Stimulated activated CD8-positive, alpha-beta memory T cell treated with anti-CD3 and anti-CD28 coated beads, Interleukin-7, amount 100 ng/mL, for 4 hours (primary cell): ENCODE results near the gene IWS1.
"Not testable (repeated sequence)": the region's sequence is repeated elsewhere in the genome, so short reads cannot be mapped to it uniquely, and the experiment has no call there.

Experiments used
- DNase-seq, 2 donors: peaks; one replicate each; pipeline ENCODE4 v3.0.0-alpha.2; 2020; ENCODE audit warnings: low read depth in 2 of 2

IWS1 gene

GRCh38 chr2:127526132-127527000 is at the start of gene IWS1:
TSS of gene IWS1 (minus strand) at chr2:127526489. CDS start at chr2:127526208, 281 bp downstream.
- peak; percentile 85 to 89 for DNase-seq

DNA sequence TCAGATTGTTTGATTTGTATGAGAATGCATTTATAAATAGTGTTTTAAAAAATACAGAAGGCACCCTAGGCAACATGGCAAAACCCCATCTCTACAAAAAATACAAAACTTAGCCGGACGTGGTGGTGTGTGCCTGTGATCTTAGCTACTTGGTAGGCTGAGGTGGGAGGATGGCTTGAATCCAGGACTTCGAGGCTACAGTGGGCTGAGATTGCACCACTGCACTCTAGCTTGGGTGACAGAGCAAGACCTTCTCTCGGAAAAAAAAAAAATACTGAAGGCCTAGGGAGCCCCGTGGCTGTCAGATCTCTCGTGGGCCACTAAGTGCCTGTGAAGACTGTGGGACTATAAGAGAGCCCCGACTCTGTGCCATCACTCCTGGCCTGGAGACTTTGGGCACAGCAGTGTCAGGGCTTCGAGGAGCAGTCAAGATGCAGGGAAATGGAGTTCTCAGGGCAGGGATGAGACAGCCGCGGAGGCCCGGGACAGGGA is 49.7 kb upstream of the IWS1 start:
- DNase-seq = no peak

- DNase-seq = no peak
Observed at GRCh38 chr2:127575185-127575765, 49.0 kb upstream of the IWS1 start.

DNA sequence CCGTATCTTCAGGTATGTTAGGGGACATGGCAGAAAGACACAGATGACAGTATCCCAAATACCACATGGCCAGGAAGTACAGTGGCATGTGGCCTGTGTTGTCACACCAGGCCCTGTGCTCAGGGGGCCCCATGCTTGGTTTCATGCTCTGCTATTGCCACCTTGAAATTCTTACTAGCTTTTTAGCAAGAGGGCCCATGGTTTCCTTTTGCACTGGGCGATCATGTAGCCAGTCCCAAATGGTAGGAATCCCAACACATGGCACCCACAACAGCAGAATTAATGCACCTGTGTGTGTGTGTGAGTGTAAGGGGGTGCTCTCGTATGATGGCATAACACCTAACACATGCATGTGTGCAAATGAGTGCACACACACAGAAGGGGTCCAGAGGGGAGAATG is 48.4 kb upstream of the IWS1 start:
- DNase-seq = no peak

DNA sequence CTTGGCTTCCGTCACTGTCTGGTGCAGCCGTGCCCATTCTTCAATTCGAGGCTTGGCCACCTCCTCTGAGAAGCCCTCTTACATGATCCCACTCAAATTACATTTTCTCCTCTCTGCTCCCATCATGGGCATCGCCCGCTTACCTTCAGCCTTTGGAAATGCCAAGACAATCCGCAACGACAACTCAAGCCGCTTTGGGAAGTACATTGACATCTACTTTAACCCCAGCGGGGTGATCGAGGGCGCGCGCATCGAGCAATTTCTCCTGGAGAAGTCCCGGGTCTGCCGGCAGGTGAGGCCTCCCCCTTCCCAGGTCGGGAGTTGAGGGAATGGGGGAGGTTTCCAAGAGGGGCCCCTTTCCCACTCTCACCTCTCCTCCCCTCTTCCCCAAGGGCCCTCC is 47.5 kb upstream of the IWS1 start:
- no peak for DNase-seq

DNA sequence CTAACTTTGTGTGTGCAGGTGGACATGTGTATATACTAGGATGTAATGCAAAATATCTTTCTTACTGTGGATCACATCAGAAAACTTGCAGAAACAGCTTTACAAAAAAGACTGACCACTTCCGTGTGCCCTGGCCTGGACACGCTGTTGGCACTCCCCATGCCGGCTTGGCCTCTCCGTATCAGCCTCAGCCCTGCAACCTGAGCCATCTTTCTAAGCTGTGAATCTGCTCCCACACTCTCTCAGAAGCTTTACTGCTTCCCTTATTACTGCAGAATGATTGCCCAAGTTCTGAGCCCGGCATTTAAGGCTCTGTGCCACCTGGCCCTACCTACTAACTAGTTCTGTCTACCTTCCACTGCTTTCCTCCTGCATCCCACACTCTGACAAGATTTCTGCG is 47.0 kb upstream of the IWS1 start:
- no peak for DNase-seq

- no peak for DNase-seq
Observed at GRCh38 chr2:127572841-127573240, 46.6 kb upstream of the IWS1 start.

GRCh38 chr2:127572352-127572751 is 46.1 kb upstream of the IWS1 start:
- not testable (repeated sequence) for DNase-seq

- no peak for DNase-seq
Observed at GRCh38 chr2:127570282-127571250, 44.3 kb upstream of the IWS1 start.

- no peak for DNase-seq
Observed at GRCh38 chr2:127569666-127570065, 43.4 kb upstream of the IWS1 start.

DNA sequence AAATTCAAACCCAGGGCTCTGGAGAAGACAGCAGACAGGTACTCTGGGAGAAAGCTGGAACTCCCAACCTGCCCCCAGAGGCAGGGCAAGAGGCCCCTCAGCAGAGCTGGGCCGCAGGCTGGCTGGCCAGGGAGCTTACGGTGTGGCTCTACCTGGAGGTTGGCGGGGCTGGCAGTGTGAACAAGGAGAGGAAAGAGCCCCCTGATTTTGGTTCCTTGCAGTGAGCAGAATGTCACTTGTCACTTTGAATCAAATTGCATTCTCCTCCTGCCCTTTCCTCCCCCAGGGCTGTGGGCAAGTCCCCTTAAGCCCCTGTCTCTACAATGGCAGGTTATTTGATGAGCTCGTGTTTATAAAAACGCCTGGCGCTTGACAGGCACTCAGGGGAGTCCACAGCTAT is 41.8 kb upstream of the IWS1 start:
- no peak for DNase-seq

- DNase-seq = no peak
Observed at GRCh38 chr2:127567351-127567854, 41.1 kb upstream of the IWS1 start.

DNA sequence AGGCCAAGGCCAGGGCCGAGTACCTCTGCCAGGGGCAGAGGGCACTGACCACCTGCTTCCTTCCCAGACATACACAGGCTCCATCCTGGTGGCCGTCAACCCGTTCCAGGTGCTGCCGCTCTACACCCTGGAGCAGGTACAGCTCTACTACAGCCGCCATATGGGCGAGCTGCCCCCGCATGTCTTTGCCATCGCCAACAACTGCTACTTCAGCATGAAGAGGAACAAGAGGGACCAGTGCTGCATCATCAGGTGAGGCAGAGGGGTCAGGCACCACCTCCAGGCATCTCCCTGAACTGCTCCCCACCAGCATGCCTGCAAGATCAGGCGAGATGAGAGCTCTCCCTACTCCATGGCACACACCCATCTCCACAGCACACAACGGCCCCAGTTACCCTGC is 40.3 kb upstream of the IWS1 start:
- no peak for DNase-seq

- DNase-seq = no peak
Observed at GRCh38 chr2:127566139-127566417, 39.8 kb upstream of the IWS1 start.

- DNase-seq = no peak
Observed at GRCh38 chr2:127565261-127566138, 39.2 kb upstream of the IWS1 start.

DNA sequence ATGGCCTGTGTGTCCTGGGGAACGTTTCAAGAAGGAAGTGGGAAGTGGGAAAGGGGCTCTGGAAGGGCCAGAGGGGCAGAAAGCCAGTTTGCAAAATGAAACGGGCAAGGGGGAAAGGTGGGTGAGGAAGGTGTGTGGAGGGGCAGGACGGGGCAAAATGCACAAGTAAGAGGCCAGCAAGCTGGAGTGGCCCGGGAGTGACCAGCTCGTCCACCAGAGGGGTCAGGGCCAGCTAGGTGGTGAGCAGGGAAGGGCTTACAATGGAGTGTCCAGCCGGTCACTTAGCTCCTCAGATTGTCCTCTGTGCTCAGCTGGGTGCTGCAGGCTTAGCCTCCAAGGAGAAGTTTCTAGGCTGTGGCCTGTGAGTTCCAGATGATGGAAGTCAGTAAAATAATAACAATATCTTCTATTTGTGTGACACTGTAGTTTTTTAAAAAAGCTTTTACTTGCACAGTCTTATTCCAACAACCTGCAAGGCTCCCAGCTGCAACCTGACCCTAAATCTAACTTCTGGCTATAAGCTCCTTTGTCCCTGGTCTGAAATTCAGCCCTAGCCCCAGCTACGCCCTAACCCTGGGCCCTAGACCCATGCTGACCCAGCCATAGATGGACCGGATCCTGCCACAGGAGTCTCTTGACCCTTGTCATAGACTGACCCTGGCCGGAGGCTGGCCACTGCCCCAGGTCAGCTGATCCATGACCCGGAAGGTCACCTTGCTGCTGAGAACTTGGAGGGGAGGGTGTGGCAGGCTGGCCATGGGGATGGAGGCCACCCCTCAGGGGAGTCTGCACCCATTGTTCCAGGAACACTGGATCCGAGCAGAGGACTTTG is 38.4 kb upstream of the IWS1 start:
- DNase-seq = no peak

DNA sequence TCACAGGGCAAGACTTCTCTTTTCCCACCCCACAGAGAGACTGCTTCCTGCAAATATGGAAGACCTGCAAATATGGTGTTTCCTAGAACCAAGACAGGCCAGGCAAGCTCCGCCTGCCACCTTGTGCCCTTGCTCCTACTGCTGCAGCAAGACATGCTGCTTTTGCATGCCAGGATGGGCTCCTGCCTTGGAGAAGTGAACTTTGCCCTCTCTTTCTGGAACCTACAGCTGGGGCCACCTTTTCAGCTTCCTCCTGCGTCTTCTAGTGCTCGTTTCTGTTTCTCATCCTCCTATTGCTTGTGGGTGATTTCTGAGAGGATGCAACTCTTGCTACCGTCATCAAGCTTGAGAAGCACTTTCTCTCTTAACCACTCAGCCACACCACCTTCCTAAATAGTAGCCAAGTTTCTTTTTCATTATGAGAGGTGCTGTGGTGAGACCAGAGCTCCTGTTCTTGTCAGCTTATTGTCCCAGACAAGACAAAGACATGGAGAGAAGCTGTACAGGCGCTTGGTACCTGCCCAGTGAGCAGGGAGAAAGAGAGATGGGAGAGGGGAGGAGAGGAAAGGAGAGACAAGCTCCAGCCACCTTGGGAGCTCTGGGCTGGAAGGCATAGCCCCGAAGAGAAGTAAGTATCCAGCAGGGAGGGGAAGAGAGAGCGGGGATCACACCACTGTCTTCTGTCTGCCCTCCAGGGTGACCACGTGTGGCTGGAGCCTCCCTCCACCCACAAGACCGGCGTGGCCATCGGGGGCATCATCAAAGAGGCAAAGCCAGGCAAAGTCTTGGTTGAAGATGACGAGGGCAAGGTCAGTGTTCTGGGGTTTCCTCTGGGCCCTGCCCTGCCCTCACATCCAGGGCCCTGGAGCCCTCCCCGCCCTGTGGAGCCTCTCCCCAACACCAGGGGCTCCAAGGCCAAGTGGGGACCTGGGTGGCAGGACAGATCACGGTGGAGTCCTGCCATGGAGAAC is 37.5 kb upstream of the IWS1 start:
- DNase-seq = no peak

DNA sequence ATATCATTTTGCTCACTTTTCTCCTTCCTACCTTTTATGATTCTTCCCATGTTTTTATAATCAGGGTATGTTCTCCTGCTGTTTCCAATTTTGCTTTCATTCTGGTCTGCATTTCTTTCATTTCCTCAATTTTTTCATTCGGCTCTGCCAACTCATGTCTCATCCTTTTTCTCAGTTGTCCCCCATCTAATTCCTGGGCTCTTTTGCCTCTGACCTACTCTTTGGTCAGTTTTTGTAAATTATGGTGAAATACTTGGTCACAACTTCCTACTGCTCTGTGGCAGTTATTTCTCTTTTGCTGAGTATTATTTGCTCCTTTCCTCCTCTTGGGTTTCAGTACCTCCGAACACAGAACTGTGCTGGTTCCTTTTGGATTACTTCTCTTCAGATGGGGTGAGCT is 36.6 kb upstream of the IWS1 start:
- DNase-seq = no peak

DNA sequence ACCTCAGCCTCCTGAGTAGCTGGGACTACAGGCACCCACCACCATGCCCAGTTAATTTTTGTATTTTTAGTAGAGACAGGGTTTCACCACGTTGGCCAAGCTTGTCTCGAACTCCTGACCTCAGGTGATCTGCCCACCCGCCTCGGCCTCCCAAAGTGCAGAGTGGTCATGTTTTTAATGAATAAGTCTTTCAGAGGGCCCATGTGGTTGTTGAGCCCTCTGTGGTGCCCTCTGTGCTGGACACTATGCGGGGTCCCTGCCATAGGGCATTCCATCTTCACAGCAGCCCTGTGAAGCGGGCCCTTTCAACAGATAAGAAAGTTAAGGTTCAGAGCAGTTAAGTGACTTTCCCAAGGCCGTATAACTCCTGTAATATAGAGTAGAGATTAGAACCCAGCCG is 35.1 kb upstream of the IWS1 start:
- no peak for DNase-seq
